SK-N-SH (cell line): ENCODE measurements around the gene CAMK2D. TPM values are rescaled to one million over a fixed set of nuclear protein-coding genes. Genes with fewer than 3 reads are reported as not detected.
A peak's percentile ranks its signal among the peaks of the same experiment; 100 is the strongest.

ENCODE experiments used
- CTCF ChIA-PET: fragments of 300-600, 350-600 bp; formaldehyde crosslinking; extraction: SDS; loops from one replicate; lab custom pipeline; 2021; lab: Yijun Ruan, JAX
- POLR2A ChIA-PET: fragments of 350-600 bp; sonication (Branson Sonifier 250); formaldehyde crosslinking; extraction: SDS; loops from one replicate; lab custom pipeline; 2020; ENCODE audit warnings: antibody characterized with exemption, inconsistent platforms; lab: Yijun Ruan, JAX
- DNase-seq: peaks from one replicate; pipeline ENCODE4 v3.0.0; 2012
- H2AFZ ChIP-seq: fragments of 200-600 bp; sonication (generic); 2 replicates; pipeline ENCODE4 v1.8.1; 2016; ENCODE audit warnings: antibody characterized with exemption, mild to moderate bottlenecking, low read depth
- H3F3A ChIP-seq: fragments of 200-600 bp; sonication (generic); replicated peaks from 2 replicates; pipeline ENCODE3; 2016; ENCODE audit warnings: antibody characterized with exemption, mild to moderate bottlenecking; ENCODE audit not compliant: insufficient read depth
- H3K27ac ChIP-seq, 2 experiments: fragments of 200-500 bp in 1 of 2; fragments of 200-600 bp in 1 of 2; sonication (Bioruptor generic) in 1 of 2; sonication (generic), shearing (Covaris generic) in 1 of 2; 2 replicates each; pipeline versions ENCODE4 v1.5.1 to v1.6.1; 2014 to 2016; ENCODE audit warnings: low read depth in 2 of 2, inconsistent platforms in 1 of 2, low read length in 1 of 2, mild to moderate bottlenecking in 1 of 2, mixed read lengths in 1 of 2
- H3K27me3 ChIP-seq: fragments of 200-600 bp; sonication (generic), shearing (Covaris generic); 2 replicates; pipeline ENCODE4 v1.6.1; 2016; ENCODE audit warnings: mixed run types; ENCODE audit not compliant: insufficient read depth
- H3K36me3 ChIP-seq, 2 experiments: fragments of 200-500 bp in 1 of 2; fragments of 200-600 bp in 1 of 2; sonication (Bioruptor generic) in 1 of 2; sonication (generic) in 1 of 2; replicated peaks in 1 of 2; 2 replicates each; pipeline versions ENCODE3 to v1.5.1; 2014 to 2016; ENCODE audit warnings: low read length in 1 of 2, mild to moderate bottlenecking in 1 of 2; ENCODE audit not compliant: insufficient read depth in 2 of 2, control insufficient read depth in 1 of 2
- H3K4me1 ChIP-seq, 2 experiments: fragments of 200-500 bp in 1 of 2; fragments of 200-600 bp in 1 of 2; sonication (Bioruptor generic) in 1 of 2; sonication (generic), shearing (Covaris generic) in 1 of 2; 2 replicates each; pipeline versions ENCODE4 v1.5.1 to v1.6.1; 2014 to 2016; ENCODE audit warnings: low read depth in 1 of 2, low read length in 1 of 2, mixed run types in 1 of 2; ENCODE audit not compliant: insufficient read depth in 2 of 2, control insufficient read depth in 1 of 2
- H3K4me2 ChIP-seq: fragments of 200-600 bp; sonication (generic), shearing (Covaris generic); 2 replicates; pipeline ENCODE4 v1.6.1; 2017; ENCODE audit warnings: mixed run types
- H3K4me3 ChIP-seq, 2 experiments: fragments of 200-500 bp in 1 of 2; fragments of 200-600 bp in 1 of 2; sonication (Bioruptor generic) in 1 of 2; sonication (generic), shearing (Covaris generic) in 1 of 2; 2 replicates each; pipeline versions ENCODE4 v1.5.1 to v1.8.1; 2014 to 2016; ENCODE audit warnings: low read depth in 2 of 2, inconsistent platforms in 1 of 2, low read length in 1 of 2, mild to moderate bottlenecking in 1 of 2, mixed read lengths in 1 of 2, moderate library complexity in 1 of 2
- H3K79me2 ChIP-seq: fragments of 200-600 bp; sonication (generic); 2 replicates; pipeline ENCODE4 v1.8.1; 2017; ENCODE audit warnings: mild to moderate bottlenecking; ENCODE audit not compliant: insufficient read depth
- H3K9ac ChIP-seq: fragments of 200-600 bp; sonication (generic); 2 replicates; pipeline ENCODE4 v1.6.1; 2017; ENCODE audit warnings: mixed run types
- H3K9me2 ChIP-seq: fragments of 200-600 bp; sonication (generic); 2 replicates; pipeline ENCODE4 v1.6.1; 2017; ENCODE audit warnings: mixed run types
- H3K9me3 ChIP-seq: fragments of 200-600 bp; sonication (generic); 2 replicates; pipeline ENCODE4 v1.6.1; 2017; ENCODE audit warnings: mixed run types, mild to moderate bottlenecking, moderate library complexity
- H4K20me1 ChIP-seq: fragments of 200-600 bp; sonication (generic); 2 replicates; pipeline ENCODE4 v1.6.1; 2017; ENCODE audit warnings: mild to moderate bottlenecking, mixed run types; ENCODE audit not compliant: insufficient read depth
- EP300 ChIP-seq, 2 experiments: IDR thresholded peaks; 2 replicates each; pipeline versions ENCODE4 v1.4.0 to v1.6.1; 2012; ENCODE audit warnings: borderline replicate concordance in 1 of 2, low read depth in 1 of 2, low read length in 1 of 2
- FOXJ3 ChIP-seq: sonication (generic); formaldehyde crosslinking; IDR thresholded peaks from 2 replicates; pipeline ENCODE4 v1.5.1; 2020; ENCODE audit warnings: mild to moderate bottlenecking, missing genetic modification reagents
- GABPA ChIP-seq: IDR thresholded peaks from 2 replicates; pipeline ENCODE4 v1.4.0; 2012; ENCODE audit warnings: low read depth, mild to moderate bottlenecking
- GATA2 ChIP-seq: sonication (generic); formaldehyde crosslinking; IDR thresholded peaks from 2 replicates; pipeline ENCODE4 v1.5.0; 2020; ENCODE audit warnings: mild to moderate bottlenecking, missing genetic modification reagents
- MEF2A ChIP-seq: IDR thresholded peaks from 2 replicates; pipeline ENCODE4 v1.4.0; 2012; ENCODE audit warnings: low read depth, borderline replicate concordance
- PBX3 ChIP-seq: IDR thresholded peaks from 2 replicates; pipeline ENCODE4; 2012
- RAD21 ChIP-seq: IDR thresholded peaks from 2 replicates; pipeline ENCODE4 v1.6.1; 2012; ENCODE audit warnings: mild to moderate bottlenecking, low read length
- RCOR1 ChIP-seq: fragments of 150-350 bp; IDR thresholded peaks from 2 replicates; pipeline ENCODE4 v1.6.1; 2017; ENCODE audit warnings: antibody characterized with exemption, low read length
- SIN3A ChIP-seq: IDR thresholded peaks from 2 replicates; pipeline ENCODE4 v1.6.1; 2012; ENCODE audit warnings: low read depth, mild to moderate bottlenecking, low read length, moderate library complexity, borderline replicate concordance
- TCF12 ChIP-seq: IDR thresholded peaks from 2 replicates; pipeline ENCODE4 v1.4.0; 2012
- WGBS: methylation state at CpG from one replicate; pipeline ENCODE4 v1.1.6; 2017; ENCODE audit warnings: low lambda C conversion rate; 5-methylcytosine and 5-hydroxymethylcytosine counted together
- polyA plus RNA-seq, 3 experiments: library from polyadenylated mRNA; depleted of rRNA; stranded (reverse); fragments of >200 nt; gene quantifications; 2 replicates each; pipeline ENCODE4 v1.2.3, GENCODE V29; 2012

Gene CAMK2D
- polyA plus RNA-seq, 1 of the 3 experiments (the other 2 are of a cell fraction) = 17.0 TPM

- 89% methylated on average over 3 of the region's 3 CpGs for WGBS
- Histone ChIP-seq H3K27ac (no peak overlapping the region), H3K36me3 (no peaks in the 10 kb centered on the region), H3K4me2 (no peak overlapping the region), H3K27me3 (no peaks in the 10 kb centered on the region), H3K4me1 (peaks cover 11 to 14% of the 10 kb centered on the region in 2 experiments; a peak in 3 of 4 replicates), H3K4me3 (no peak overlapping the region), H3K9ac (no peak overlapping the region), H2AFZ (no peak overlapping the region), H3K79me2 (peaks cover 49% of the 10 kb centered on the region), H3K9me2 (no peaks in the 10 kb centered on the region), H3K9me3 (no peaks in the 10 kb centered on the region), H3F3A (peaks cover 15% of the 10 kb centered on the region), H4K20me1 (peaks cover 51% of the 10 kb centered on the region)
- POLR2A ChIA-PET = no interaction called here
- CTCF ChIA-PET = interaction anchor here (0.8 kb wide), 1 partner anchor 22 kb away, joined by 4 read pairs; no protein-coding TSS in a partner anchor
- no peak for TF ChIP-seq SIN3A
- TF ChIP-seq GATA2 = no peak
- TF ChIP-seq RAD21 = no peak
- peak; percentile 53 for TF ChIP-seq PBX3
- TF ChIP-seq MEF2A = peak; percentile 39; the same call in 1 of the 2 replicates
- TF ChIP-seq TCF12 = peak; percentile 35; the same call in 1 of the 2 replicates
- no peak for DNase-seq
Measured at GRCh38 chr4:113635739-113636437, 125.7 kb downstream of the CAMK2D start.

- no peaks in the 10 kb centered on the region for H3K9me2 ChIP-seq
- H3K36me3 ChIP-seq = no peaks in the 10 kb centered on the region
- peaks cover 45% of the 10 kb centered on the region for H4K20me1 ChIP-seq
- no peak overlapping the region for H3K4me2 ChIP-seq
- H3K9me3 ChIP-seq = no peaks in the 10 kb centered on the region
- ChIA-PET CTCF (interaction anchor here (1.0 kb wide), 1 partner anchor 127 kb away, joined by 3 read pairs; no protein-coding TSS in a partner anchor), POLR2A (no interaction called here)
- WGBS = 68% methylated on average over 3 of the region's 3 CpGs
- no peak for DNase-seq
- H3K27me3 ChIP-seq = no peaks in the 10 kb centered on the region
- H3K4me1 ChIP-seq = peaks cover 11 to 14% of the 10 kb centered on the region in 2 experiments; a peak in 3 of 4 replicates
- no peak overlapping the region for H3K27ac ChIP-seq
- H3K79me2 ChIP-seq = peaks cover 50% of the 10 kb centered on the region
- H3F3A ChIP-seq = peaks cover 15% of the 10 kb centered on the region
- no peak overlapping the region for H3K9ac ChIP-seq
- no peak overlapping the region for H3K4me3 ChIP-seq
- TF ChIP-seq GABPA = no peak
- no peak overlapping the region for H2AFZ ChIP-seq
Measured at GRCh38 chr4:113634081-113634969, 127.2 kb downstream of the CAMK2D start.

- Histone ChIP-seq H3K4me1 (peaks cover 12 to 14% of the 10 kb centered on the region in 2 experiments; a peak in 3 of 4 replicates), H3K79me2 (peaks cover 57% of the 10 kb centered on the region), H2AFZ (no peak overlapping the region), H3K9me3 (no peaks in the 10 kb centered on the region), H3K4me3 (no peak overlapping the region), H3K27ac (no peak overlapping the region)
- no peak for DNase-seq
- TF ChIP-seq EP300 (IDR thresholded peaks at IDR 0.05; ENCODE audit: borderline replicate concordance in 1 of 2, low read depth in 1 of 2, low read length in 1 of 2) (peak in 1 of 2 experiments; percentile 67; a peak in 2 of 4 replicates), PBX3 (peak; percentile 33; the same call in 1 of the 2 replicates), GATA2 (no peak), FOXJ3 (CRISPR knock-in tag) (no peak), RCOR1 (no peak)
- TF ChIP-seq, all 33 proteins: peak for 2
- ChIA-PET POLR2A (no interaction called here), CTCF (no interaction called here)
- Histone ChIP-seq H3K9me2 (no peaks in the 10 kb centered on the region), H3K4me2 (no peak overlapping the region), H4K20me1 (peaks cover 45% of the 10 kb centered on the region), H3K27me3 (no peaks in the 10 kb centered on the region), H3K9ac (no peak overlapping the region), H3F3A (peaks cover 15% of the 10 kb centered on the region), H3K36me3 (no peaks in the 10 kb centered on the region)
Measured at GRCh38 chr4:113633467-113633866, 128.1 kb downstream of the CAMK2D start.
